HG03097 (cell line): Measurements from ENCODE around the gene HOXC11.

Source experiments
- ATAC-seq: cut with Tn5 transposase; IDR thresholded peaks from one replicate; pipeline ENCODE4 v1.9.1; 2021; ENCODE audit not compliant: unreplicated experiment, low FRiP score

Gene HOXC11

DNA sequence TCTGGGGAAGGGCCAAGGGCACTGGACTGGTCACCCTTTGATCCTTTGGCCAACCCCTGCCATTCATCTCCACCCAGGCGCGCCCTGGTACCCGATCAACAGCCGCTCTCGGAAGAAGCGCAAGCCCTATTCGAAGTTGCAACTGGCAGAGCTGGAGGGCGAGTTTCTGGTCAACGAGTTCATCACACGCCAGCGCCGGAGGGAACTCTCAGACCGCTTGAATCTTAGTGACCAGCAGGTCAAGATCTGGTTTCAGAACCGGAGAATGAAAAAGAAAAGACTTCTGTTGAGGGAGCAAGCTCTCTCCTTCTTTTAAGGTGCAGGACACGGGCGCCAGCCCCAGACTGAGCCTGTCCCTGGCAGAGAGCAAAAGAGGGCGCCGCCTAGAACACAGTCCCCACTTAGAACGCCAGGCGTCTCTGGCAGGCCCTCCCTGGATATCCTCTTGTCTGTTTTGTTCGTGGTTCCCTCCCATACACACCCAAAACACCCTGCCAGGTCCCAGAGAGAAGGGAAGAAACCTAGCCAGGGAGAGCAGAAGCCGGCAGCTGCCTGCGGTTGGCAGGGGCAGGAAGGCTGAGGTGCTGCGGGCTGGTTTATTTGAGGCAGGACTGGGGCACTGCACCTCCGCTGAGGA, 16.6 kb upstream of the HOXC11 start:
- ATAC-seq: no peak

DNA sequence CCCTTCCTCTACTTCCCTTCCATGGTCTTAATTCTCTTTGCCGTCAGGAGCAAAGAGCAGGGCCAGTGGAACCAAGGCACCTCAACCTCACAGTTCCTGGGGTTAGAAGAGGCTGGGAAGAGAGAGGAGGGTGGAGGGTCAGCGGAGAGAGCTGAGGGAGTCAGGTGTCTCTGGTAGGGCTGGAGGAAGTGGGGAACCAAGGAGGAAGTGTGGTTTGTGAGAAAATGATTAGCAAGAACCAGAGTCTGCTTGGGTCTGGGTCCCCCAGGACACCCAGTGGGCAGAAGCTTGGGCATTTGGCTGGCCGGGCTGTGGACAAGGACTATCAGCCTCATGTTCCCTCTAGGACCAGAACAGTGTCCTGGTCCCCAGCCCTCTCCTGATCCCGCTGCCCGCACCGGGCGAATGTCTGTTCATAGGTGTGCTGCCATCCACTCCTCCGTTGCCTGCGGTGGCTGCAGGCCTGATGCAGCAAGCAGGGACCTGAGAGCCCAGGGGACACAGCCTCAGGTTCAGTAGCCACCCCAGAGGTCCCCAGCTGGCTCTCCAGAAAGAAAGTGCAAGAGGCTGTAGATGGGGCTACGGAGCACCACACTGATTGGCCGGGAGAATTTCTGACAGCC, 15.9 kb upstream of the HOXC11 start:
- no peak for ATAC-seq

- ATAC-seq: no peak
These were observed 14.8 kb upstream of the HOXC11 start for GRCh38 chr12:53958128-53958527.

DNA sequence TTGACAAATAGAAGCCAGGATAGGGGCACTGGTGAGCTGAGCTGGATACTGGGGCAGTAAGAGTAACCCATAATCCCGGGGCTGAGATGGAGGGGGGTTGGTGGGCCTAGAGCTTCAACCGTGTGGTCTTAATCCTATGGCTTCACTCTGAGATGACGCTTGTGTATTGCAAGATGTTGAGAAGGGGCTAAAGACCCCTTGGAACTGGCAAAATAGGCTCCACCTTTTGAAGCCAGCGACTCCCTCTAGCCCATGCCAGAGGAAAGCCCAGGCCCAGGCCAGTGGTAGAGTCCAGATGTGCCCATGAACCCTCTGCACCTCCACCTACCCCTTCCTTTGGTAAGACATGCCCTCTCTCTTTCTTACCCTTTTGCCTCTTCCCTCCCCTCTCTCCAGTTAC, 13.6 kb upstream of the HOXC11 start:
- ATAC-seq: no peak

- ATAC-seq: no peak
These were observed 12.5 kb upstream of the HOXC11 start for GRCh38 chr12:53960187-53961024.

- no peak for ATAC-seq
These were observed 11.7 kb upstream of the HOXC11 start for GRCh38 chr12:53961025-53961761.

GRCh38 chr12:53963005-53963404, 9.9 kb upstream of the HOXC11 start:
- ATAC-seq: no peak

DNA sequence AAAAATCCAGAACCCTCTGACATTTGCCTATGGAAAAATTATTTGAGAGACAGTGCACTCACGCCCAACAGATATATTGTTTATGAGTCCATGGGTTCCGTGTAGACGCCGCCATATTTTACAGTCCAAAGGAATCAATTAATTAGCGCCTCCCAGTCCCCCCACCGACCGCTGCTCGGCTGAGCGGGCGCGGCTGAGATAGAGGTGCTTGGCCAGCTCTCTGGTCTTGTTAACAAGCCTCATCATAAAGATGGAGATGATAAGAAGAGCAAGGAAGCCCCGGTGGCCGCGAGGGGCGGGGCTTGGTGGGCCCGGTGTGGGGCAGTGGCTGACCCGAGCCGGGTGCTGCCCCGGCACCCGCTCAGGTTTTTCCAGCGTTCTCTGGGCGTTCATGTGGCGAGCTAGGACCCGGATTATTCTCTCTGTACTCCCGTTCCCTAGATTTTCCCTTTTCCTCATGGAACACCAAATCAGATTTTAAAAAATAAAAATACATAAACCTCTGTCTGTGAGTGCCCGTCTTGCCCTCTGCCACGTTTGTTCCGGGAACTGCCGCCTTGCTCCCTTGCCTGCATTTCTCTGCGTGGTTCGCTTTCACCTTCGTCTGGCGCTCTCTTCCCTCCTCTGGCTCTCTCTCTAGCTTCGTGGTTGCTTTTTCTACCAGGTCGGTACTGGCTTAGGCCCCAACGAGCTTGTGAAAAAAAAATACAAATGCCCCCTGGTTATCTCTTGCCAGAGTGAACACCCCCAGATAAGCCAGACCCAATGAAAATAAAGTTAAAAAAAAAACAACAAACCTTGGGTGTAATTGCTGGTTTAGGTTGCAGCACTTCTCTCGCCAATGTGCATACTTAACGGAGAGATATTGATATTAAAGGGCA, 9.3 kb upstream of the HOXC11 start:
- no peak for ATAC-seq

GRCh38 chr12:53964315-53964713, 8.6 kb upstream of the HOXC11 start:
- no peak for ATAC-seq

DNA sequence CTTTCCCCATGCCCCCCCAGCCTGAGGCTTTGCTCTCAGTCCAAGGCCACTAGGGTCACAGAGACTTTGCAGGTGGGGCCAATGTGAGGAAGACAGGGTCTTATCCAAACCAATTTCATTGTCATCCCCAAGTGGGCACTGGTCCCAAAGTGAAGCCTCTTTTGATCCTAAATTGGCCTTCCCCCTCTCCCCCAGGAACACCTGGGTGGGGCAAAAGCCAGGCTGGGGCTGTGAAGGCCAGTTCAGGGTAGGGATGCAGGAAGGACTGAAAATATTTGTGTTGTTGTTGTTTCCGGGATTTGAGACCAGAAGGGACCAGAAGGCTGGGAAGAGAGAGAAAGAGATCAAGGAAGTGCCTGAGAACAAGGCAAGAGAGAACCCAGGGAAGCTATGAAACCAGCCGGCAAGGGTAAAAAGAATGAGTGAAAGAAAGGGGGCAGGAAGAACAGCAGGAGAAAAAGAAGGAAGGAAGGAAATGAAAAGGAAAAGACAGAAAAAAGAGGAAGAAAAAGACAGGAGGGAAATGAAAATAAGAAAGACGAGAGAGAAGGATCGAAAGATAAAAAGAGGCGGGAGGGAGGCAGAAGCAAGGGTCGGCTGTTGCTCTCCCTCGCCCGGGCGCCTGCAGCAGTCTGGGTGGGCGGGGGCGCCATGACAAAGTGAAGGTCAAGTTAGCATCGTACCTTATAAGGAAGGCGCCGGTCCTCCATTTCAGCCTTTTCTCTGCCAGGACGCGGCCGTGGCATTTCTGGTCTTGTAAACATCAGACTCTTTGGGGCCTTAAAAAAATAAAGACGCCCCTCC, 7.4 kb upstream of the HOXC11 start:
- ATAC-seq: no peak

GRCh38 chr12:53966085-53966384, 6.9 kb upstream of the HOXC11 start:
- no peak for ATAC-seq

GRCh38 chr12:53966385-53967133, 6.4 kb upstream of the HOXC11 start:
- ATAC-seq: no peak

GRCh38 chr12:53967421-53967925, 5.5 kb upstream of the HOXC11 start:
- ATAC-seq: no peak

DNA sequence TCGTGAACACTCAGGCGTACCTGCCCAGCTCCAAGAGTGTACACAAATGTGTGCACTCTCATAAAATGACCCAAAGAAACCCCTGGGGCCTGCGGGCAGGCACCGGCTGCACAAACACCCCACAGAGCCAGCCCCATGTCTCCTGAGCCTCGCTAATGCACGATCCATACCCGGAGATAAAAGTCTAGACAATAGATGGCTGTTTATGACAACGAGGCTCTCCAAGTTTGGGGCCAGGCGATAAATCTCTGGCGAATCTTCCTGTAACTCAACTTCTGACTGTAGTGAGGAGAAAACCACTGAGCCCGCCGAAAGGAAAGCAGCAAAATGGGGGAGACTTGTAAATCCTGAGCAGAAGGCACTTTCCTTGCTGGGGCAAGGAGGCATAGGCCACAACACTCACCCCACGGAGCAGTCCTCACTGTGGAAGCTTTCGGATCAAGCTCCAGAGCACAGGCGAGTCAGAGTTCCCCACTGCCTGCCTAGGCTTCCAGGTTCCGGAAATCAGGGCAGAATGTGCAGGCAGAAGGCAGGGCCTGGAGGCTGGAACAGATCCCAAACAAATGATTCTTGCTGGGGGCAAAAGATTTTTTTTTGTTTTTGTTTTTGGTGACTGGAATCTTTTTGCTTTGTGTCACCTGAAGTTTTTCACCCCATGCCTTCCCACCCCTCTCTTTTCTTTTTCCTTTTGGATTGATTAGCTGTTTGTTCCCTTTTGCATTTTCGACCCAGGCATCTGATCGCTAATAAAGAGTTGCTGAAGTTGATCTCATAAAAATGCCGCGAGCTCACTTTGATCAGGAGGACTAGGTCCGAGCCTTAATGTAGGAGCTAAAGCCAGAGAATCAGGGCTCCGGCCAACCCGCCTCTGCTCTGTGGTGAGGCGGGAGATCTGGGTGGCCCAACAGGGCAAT, 4.5 kb upstream of the HOXC11 start:
- ATAC-seq: no peak

DNA sequence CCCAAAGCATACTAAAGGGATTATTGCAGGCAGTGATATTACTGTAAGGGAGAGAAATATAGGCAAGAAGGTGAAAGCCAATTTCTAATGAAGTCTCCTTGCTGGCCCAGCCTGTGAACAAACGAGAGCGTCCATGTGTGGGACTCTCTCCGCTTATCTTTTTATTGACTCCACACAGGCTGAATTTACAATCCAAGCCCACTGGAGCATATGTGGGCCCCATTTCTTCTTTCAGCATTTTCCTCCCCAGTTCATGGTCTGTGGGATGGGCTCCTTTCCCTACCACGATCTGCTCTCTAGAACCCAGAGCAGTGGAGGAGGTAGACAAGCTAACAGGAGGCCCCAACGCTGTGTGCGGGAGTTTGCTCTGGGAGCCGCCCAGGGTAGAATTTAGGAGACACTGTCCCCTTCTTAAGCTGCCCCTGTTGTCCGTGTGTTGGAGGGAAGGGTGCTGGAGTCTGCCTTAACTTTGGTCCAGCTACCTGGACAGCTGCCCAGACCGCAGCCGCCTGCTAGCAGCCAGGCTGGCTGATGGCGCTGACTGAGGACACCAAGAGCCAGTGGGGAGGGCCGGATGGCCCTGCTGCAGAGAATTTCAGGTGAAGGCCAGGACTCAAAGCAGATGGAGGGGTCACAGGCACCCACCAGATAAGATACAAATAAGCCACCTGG, 3.2 kb upstream of the HOXC11 start:
- no peak for ATAC-seq

DNA sequence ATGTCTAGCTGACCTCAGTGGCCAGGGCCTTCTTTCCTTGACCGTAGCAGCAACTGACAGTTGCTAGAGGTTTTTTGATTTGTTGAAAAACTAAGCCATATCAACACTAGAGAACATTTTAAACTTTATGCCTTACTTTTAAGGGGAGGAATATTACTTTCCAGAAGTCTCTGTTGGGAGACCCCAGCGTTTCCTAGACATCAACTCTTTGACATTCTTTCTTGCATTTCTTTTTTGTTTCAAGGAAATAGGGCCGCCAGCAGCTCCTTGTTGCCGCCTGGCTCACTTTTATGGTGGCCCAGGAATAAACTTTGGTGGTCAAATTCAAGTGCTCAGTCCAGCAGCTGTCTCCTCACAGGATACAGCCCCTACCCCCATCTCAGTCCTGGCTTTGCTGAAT, 2.5 kb upstream of the HOXC11 start:
- no peak for ATAC-seq

- ATAC-seq: no peak
These were observed 1.8 kb upstream of the HOXC11 start for GRCh38 chr12:53971129-53971528.
